MM.1S (cell line): ENCODE results near the gene LDLRAD1.

Experiments used
- DNase-seq: peaks from one replicate; pipeline ENCODE4 v3.0.0-alpha.2; 2015
- H2AFZ ChIP-seq: fragments of 300-600 bp; sonication (generic); 2 replicates; pipeline ENCODE4 v1.6.0; 2016; ENCODE audit warnings: antibody characterized with exemption, low read length
- H3F3A ChIP-seq: fragments of 300-600 bp; sonication (generic); 2 replicates; pipeline ENCODE4 v1.6.1; 2016; ENCODE audit warnings: mild to moderate bottlenecking, antibody characterized with exemption, low read length, moderate library complexity, mixed read lengths; ENCODE audit not compliant: insufficient read depth
- H3K27ac ChIP-seq: fragments of 300-600 bp; sonication (generic); 2 replicates; pipeline ENCODE4 v1.5.1; 2016; ENCODE audit warnings: mild to moderate bottlenecking, low read length
- H3K27me3 ChIP-seq: fragments of 300-600 bp; sonication (generic); replicated peaks from 2 replicates; pipeline ENCODE4 v1.6.0; 2016; ENCODE audit warnings: low read length; ENCODE audit not compliant: insufficient read depth
- H3K36me3 ChIP-seq: fragments of 300-600 bp; sonication (generic); replicated peaks from 2 replicates; pipeline ENCODE4 v1.6.1; 2016; ENCODE audit warnings: mild to moderate bottlenecking, low read length, mixed read lengths; ENCODE audit not compliant: insufficient read depth
- H3K4me1 ChIP-seq: fragments of 300-600 bp; sonication (generic); 2 replicates; pipeline ENCODE4 v1.6.1; 2016; ENCODE audit warnings: low read length, mixed read lengths
- H3K4me2 ChIP-seq: fragments of 300-600 bp; sonication (generic); 2 replicates; pipeline ENCODE4 v1.6.0; 2016; ENCODE audit warnings: low read depth, low read length
- H3K4me3 ChIP-seq: fragments of 300-600 bp; sonication (generic); 2 replicates; pipeline ENCODE4 v1.5.1; 2016; ENCODE audit warnings: low read length, mixed read lengths
- H3K79me2 ChIP-seq: fragments of 300-600 bp; sonication (generic); 2 replicates; pipeline ENCODE4 v1.6.1; 2016; ENCODE audit warnings: mixed run types, low read length, mixed read lengths
- H3K9ac ChIP-seq: fragments of 300-600 bp; sonication (generic); 2 replicates; pipeline ENCODE4 v1.6.1; 2016; ENCODE audit warnings: low read length, mixed read lengths
- H3K9me2 ChIP-seq: fragments of 300-600 bp; sonication (generic); replicated peaks from 2 replicates; pipeline ENCODE4 v1.6.1; 2016; ENCODE audit warnings: mild to moderate bottlenecking, low read length, mixed read lengths; ENCODE audit not compliant: insufficient read depth
- H3K9me3 ChIP-seq: fragments of 300-600 bp; sonication (generic); replicated peaks from 2 replicates; pipeline ENCODE4 v1.6.1; 2016; ENCODE audit warnings: mild to moderate bottlenecking, low read length, mixed read lengths; ENCODE audit not compliant: insufficient read depth
- H4K20me1 ChIP-seq: fragments of 300-600 bp; sonication (generic); 2 replicates; pipeline ENCODE4 v1.6.1; 2016; ENCODE audit warnings: mild to moderate bottlenecking, low read length, moderate library complexity, mixed read lengths; ENCODE audit not compliant: insufficient read depth
- CTCF ChIP-seq: fragments of 300-600 bp; sonication (generic); IDR thresholded peaks from 2 replicates; pipeline ENCODE4 v1.5.1; 2016; ENCODE audit warnings: antibody characterized with exemption, low read length, mixed read lengths
- EZH2 ChIP-seq: fragments of 300-600 bp; sonication (generic); optimal IDR thresholded peaks from 2 replicates; pipeline ENCODE3; 2017; ENCODE audit warnings: low read depth, mild to moderate bottlenecking, antibody characterized with exemption, low read length, mixed read lengths
- EZH2phosphoT487 ChIP-seq: fragments of 300-600 bp; sonication (generic); IDR thresholded peaks from 2 replicates; pipeline ENCODE4 v1.6.1; 2018; ENCODE audit warnings: antibody characterized with exemption, low read length

Gene LDLRAD1

GRCh38 chr1:54053745-54054437, 35.9 kb upstream of the LDLRAD1 start:
- H3K27me3 ChIP-seq: no peaks in the 10 kb centered on the region
- TF ChIP-seq EZH2phosphoT487 (no peak), EZH2 (no peak), CTCF (no peak)
- no peak for DNase-seq
- H3K9me3 ChIP-seq: no peaks in the 10 kb centered on the region
- peak overlapping the region; percentile 91 for H3K9ac ChIP-seq
- H3K36me3 ChIP-seq: no peaks in the 10 kb centered on the region
- H2AFZ ChIP-seq: peak overlapping the region; percentile 67
- no peaks in the 10 kb centered on the region for H4K20me1 ChIP-seq
- peaks cover 14% of the 10 kb centered on the region; the same call in 1 of the 2 replicates for H3K4me1 ChIP-seq
- H3K4me2 ChIP-seq: peak overlapping the region; percentile 88
- peaks cover 53% of the 10 kb centered on the region for H3K79me2 ChIP-seq
- H3K4me3 ChIP-seq: peak overlapping the region; percentile 85
- no peaks in the 10 kb centered on the region for H3K9me2 ChIP-seq
- peaks cover 9% of the 10 kb centered on the region; the same call in 1 of the 2 replicates for H3F3A ChIP-seq
- peak overlapping the region; percentile 86 for H3K27ac ChIP-seq

- Histone ChIP-seq H3K79me2 (peaks cover 60% of the 10 kb centered on the region), H3K36me3 (no peaks in the 10 kb centered on the region)
- no peak for TF ChIP-seq EZH2phosphoT487
- no peak for TF ChIP-seq EZH2
- no peak for TF ChIP-seq CTCF
Measured at GRCh38 chr1:54052934-54053744, 35.2 kb upstream of the LDLRAD1 start, which contains the start of the genes TCEANC2 and TMEM59. TCEANC2 (plus strand) TSS chr1:54053608; CDS start chr1:54054423, 815 bp downstream. TMEM59 (minus strand) TSS chr1:54053204; CDS start chr1:54053188, 16 bp downstream.

GRCh38 chr1:54052431-54052933, 34.5 kb upstream of the LDLRAD1 start:
- Histone ChIP-seq H2AFZ (peak overlapping the region; percentile 61), H3K27ac (peak overlapping the region; percentile 86), H3K27me3 (no peaks in the 10 kb centered on the region), H3K9me2 (no peaks in the 10 kb centered on the region), H3K9me3 (no peaks in the 10 kb centered on the region), H4K20me1 (no peaks in the 10 kb centered on the region), H3K4me2 (peak overlapping the region; percentile 58), H3F3A (peaks cover 17% of the 10 kb centered on the region), H3K4me1 (peaks cover 21% of the 10 kb centered on the region), H3K9ac (peak overlapping the region; percentile 91), H3K79me2 (peaks cover 67% of the 10 kb centered on the region), H3K4me3 (peak overlapping the region; percentile 97), H3K36me3 (no peaks in the 10 kb centered on the region)
- DNase-seq: peak; percentile 31
- no peak for TF ChIP-seq CTCF

More at GRCh38 chr1:54052934-54053744, 35.2 kb upstream of the LDLRAD1 start, which contains the start of the genes TCEANC2 and TMEM59:
- H3K4me3 ChIP-seq: peak within 1 kb of the TSS; percentile 97
- H3K27me3 ChIP-seq: no peaks in the 10 kb centered on the region
- peak within 1 kb of the TSS; percentile 91 for H3K9ac ChIP-seq
- no peaks in the 10 kb centered on the region for H3K9me2 ChIP-seq
- H3K9me3 ChIP-seq: no peaks in the 10 kb centered on the region
- peak; percentile 98 for DNase-seq
- H4K20me1 ChIP-seq: no peaks in the 10 kb centered on the region
- H3K27ac ChIP-seq: peak within 1 kb of the TSS; percentile 86
- peak within 1 kb of the TSS; percentile 88 for H3K4me2 ChIP-seq
- peak within 1 kb of the TSS; percentile 67 for H2AFZ ChIP-seq
- H3F3A ChIP-seq: peaks cover 10% of the 10 kb centered on the region; the same call in 1 of the 2 replicates
- H3K4me1 ChIP-seq: peaks cover 15% of the 10 kb centered on the region
